ENCODE data around the gene PROZ. TPM values are rescaled to one million over a fixed set of nuclear protein-coding genes. Genes with fewer than 3 reads are reported as not detected.

The PROZ gene
- total and polyA plus RNA-seq, 2 of the 13 experiments (the other 11 are each of a cell fraction or from before 2014, with no cell fraction given): 5.6 to 22.5 TPM

DNA sequence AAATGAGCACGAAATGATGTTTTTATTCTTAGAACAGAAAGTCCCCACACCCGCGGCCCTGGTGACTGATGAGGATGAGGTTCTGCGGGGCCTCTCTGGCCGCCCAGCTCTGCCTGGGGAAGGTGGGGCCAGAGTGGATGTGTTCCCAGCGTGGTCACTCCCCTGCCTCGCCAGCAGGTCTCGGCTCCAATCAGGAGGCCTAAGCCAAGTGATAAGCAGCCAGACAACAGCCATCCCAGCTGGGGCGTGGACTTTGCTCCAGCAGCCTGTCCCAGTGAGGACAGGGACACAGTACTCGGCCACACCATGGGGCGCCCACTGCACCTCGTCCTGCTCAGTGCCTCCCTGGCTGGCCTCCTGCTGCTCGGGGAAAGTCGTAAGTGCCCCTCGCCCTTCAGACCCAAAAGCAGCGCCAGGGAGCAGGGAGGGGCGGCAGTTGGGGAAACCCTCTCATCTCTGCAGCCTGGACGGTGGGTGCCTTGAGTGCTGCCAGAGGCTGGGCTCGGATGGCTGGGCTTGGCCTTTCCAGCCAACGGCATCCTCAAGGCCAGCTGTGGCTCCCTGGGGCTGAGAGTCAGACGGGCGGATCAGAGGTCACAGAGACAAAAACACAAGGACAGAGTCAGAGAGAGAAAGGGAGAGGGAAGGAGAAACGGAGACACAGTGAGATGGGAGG, 35.8 kb upstream of the PROZ start, which contains the start of gene F10 (continued):
- TF ChIP-seq ZNF382 (CRISPR knock-in tag; IDR thresholded peaks at IDR 0.05; ENCODE audit: borderline replicate concordance) (no peak), FOXC1 (CRISPR knock-in tag; IDR thresholded peaks at IDR 0.05; ENCODE audit: borderline replicate concordance) (no peak), POLR2AphosphoS2 (IDR thresholded peaks at IDR 0.05; ENCODE audit: low read depth, low read length) (peak; percentile 71; the same call in 1 of the 2 replicates), ZNF792 (CRISPR knock-in tag; IDR thresholded peaks at IDR 0.05) (peak; percentile 81; the same call in 1 of the 2 replicates), TBP (CRISPR knock-in tag; IDR thresholded peaks at IDR 0.05) (peak; percentile 74; the same call in 1 of the 2 replicates), MXI1 (IDR thresholded peaks at IDR 0.05; ENCODE audit: borderline replicate concordance, low read depth, low read length) (peak; percentile 88; the same call in 2 of the 3 replicates), NFIC (IDR thresholded peaks at IDR 0.05; ENCODE audit: low read length) (no peak), PHF20 (CRISPR knock-in tag; IDR thresholded peaks at IDR 0.05) (peak; percentile 40; the same call in 1 of the 2 replicates), SOX5 (CRISPR knock-in tag; IDR thresholded peaks at IDR 0.05; ENCODE audit: borderline replicate concordance) (peak; percentile 72; the same call in 1 of the 2 replicates), XRCC5 (optimal IDR thresholded peaks at IDR 0.05; ENCODE audit: low read length) (peak; percentile 74), KDM1A (CRISPR knock-in tag; IDR thresholded peaks at IDR 0.05) (peak; percentile 53), ZNF724P (CRISPR knock-in tag; IDR thresholded peaks at IDR 0.05; ENCODE audit: borderline replicate concordance) (no peak), EED (CRISPR knock-in tag; IDR thresholded peaks at IDR 0.05) (no peak), ZNF501 (CRISPR knock-in tag; IDR thresholded peaks at IDR 0.05) (peak; percentile 63; the same call in 1 of the 2 replicates), CEBPG (CRISPR knock-in tag; IDR thresholded peaks at IDR 0.05) (no peak; the same call in 1 of the 2 replicates), IRX3 (CRISPR knock-in tag; IDR thresholded peaks at IDR 0.05; ENCODE audit: borderline replicate concordance, low read depth) (peak; percentile 93; the same call in 1 of the 2 replicates), MTA3 (CRISPR knock-in tag; IDR thresholded peaks at IDR 0.05) (no peak), ZNF644 (CRISPR knock-in tag; IDR thresholded peaks at IDR 0.05; ENCODE audit: low read depth) (peak; percentile 58; the same call in 1 of the 2 replicates), RBM22 (optimal IDR thresholded peaks at IDR 0.05; ENCODE audit: low read length) (no peak), ZNF839 (CRISPR knock-in tag; IDR thresholded peaks at IDR 0.05; ENCODE audit: borderline replicate concordance) (no peak; the same call in 1 of the 2 replicates), THAP11 (CRISPR knock-in tag; IDR thresholded peaks at IDR 0.05) (peak; percentile 72), ZSCAN9 (CRISPR knock-in tag; IDR thresholded peaks at IDR 0.05; ENCODE audit: borderline replicate concordance) (peak; percentile 77), ZNF383 (CRISPR knock-in tag; IDR thresholded peaks at IDR 0.05; ENCODE audit: borderline replicate concordance) (no peak)
- TF ChIP-seq, protein P1, sequence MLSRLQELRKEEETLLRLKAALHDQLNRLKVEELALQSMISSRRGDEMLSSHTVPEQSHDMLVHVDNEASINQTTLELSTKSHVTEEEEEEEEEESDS (CRISPR knock-in tag; IDR thresholded peaks at IDR 0.05; ENCODE audit: borderline replicate concordance): peak; percentile 84; the same call in 1 of the 2 replicates
- TF ChIP-seq, protein P2, sequence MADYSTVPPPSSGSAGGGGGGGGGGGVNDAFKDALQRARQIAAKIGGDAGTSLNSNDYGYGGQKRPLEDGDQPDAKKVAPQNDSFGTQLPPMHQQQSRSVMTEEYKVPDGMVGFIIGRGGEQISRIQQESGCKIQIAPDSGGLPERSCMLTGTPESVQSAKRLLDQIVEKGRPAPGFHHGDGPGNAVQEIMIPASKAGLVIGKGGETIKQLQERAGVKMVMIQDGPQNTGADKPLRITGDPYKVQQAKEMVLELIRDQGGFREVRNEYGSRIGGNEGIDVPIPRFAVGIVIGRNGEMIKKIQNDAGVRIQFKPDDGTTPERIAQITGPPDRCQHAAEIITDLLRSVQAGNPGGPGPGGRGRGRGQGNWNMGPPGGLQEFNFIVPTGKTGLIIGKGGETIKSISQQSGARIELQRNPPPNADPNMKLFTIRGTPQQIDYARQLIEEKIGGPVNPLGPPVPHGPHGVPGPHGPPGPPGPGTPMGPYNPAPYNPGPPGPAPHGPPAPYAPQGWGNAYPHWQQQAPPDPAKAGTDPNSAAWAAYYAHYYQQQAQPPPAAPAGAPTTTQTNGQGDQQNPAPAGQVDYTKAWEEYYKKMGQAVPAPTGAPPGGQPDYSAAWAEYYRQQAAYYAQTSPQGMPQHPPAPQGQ (CRISPR knock-in tag; IDR thresholded peaks at IDR 0.05; ENCODE audit: borderline replicate concordance): no peak; the same call in 1 of the 2 replicates
- TF ChIP-seq, protein P3, sequence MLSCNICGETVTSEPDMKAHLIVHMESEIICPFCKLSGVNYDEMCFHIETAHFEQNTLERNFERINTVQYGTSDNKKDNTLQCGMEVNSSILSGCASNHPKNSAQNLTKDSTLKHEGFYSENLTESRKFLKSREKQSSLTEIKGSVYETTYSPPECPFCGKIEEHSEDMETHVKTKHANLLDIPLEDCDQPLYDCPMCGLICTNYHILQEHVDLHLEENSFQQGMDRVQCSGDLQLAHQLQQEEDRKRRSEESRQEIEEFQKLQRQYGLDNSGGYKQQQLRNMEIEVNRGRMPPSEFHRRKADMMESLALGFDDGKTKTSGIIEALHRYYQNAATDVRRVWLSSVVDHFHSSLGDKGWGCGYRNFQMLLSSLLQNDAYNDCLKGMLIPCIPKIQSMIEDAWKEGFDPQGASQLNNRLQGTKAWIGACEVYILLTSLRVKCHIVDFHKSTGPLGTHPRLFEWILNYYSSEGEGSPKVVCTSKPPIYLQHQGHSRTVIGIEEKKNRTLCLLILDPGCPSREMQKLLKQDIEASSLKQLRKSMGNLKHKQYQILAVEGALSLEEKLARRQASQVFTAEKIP (CRISPR knock-in tag; IDR thresholded peaks at IDR 0.05; ENCODE audit: borderline replicate concordance): no peak
- TF ChIP-seq, protein P4, sequence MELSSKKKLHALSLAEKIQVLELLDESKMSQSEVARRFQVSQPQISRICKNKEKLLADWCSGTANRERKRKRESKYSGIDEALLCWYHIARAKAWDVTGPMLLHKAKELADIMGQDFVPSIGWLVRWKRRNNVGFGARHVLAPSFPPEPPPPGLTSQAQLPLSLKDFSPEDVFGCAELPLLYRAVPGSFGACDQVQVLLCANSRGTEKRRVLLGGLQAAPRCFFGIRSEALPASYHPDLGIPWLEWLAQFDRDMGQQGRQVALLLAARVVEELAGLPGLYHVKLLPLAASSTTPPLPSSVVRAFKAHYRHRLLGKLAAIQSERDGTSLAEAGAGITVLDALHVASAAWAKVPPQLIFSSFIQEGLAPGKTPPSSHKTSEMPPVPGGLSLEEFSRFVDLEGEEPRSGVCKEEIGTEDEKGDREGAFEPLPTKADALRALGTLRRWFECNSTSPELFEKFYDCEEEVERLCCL (CRISPR knock-in tag; IDR thresholded peaks at IDR 0.05; ENCODE audit: borderline replicate concordance): 0 out of 2 replicates have a peak, but pooled peaks have one; percentile 85

Data from HepG2 (cell line).